Measurements from ENCODE around the gene GATA5.

GATA5 gene

GRCh38 chr20:62475027-62475771 lies 596 bp downstream of the GATA5 start:
- no peak overlapping the region for H3K4me3 ChIP-seq (ENCODE audit: low read depth in 1 of 5, low read length in 5 of 5)
- H3K9me3 ChIP-seq (ENCODE audit: control insufficient read depth in 5 of 5, low read length in 5 of 5), result peaks cover 0 to 3% (median 0%) of the 10 kb centered on the region in 5 donors
- H3K9ac ChIP-seq (ENCODE audit: low read length in 5 of 5), result no peak overlapping the region
- H3K27ac ChIP-seq (ENCODE audit: low read depth, low read length), result no peak overlapping the region
- peaks cover 0 to 13% (median 11%) of the 10 kb centered on the region in 5 donors for H3K4me1 ChIP-seq (ENCODE audit: control insufficient read depth in 5 of 5, insufficient read depth in 5 of 5, low read length in 5 of 5)
- H3K27me3 ChIP-seq (ENCODE audit: control insufficient read depth in 5 of 5, insufficient read depth in 4 of 5, low read length in 5 of 5), result peaks cover 46 to 84% (median 67%) of the 10 kb centered on the region in 5 donors
- H3K36me3 ChIP-seq (ENCODE audit: control insufficient read depth in 5 of 5, insufficient read depth in 5 of 5, low read length in 5 of 5), result no peaks in the 10 kb centered on the region

- Histone ChIP-seq H3K4me1 (ENCODE audit: control insufficient read depth in 5 of 5, insufficient read depth in 5 of 5, low read length in 5 of 5) (peaks cover 0 to 13% (median 11%) of the 10 kb centered on the region in 5 donors), H3K4me3 (ENCODE audit: low read depth in 1 of 5, low read length in 5 of 5) (no peak overlapping the region), H3K27me3 (ENCODE audit: control insufficient read depth in 5 of 5, insufficient read depth in 4 of 5, low read length in 5 of 5) (peaks cover 47 to 86% (median 69%) of the 10 kb centered on the region in 5 donors), H3K27ac (ENCODE audit: low read depth, low read length) (no peak overlapping the region), H3K9me3 (ENCODE audit: control insufficient read depth in 5 of 5, low read length in 5 of 5) (peaks cover 0 to 3% (median 0%) of the 10 kb centered on the region in 5 donors), H3K9ac (ENCODE audit: low read length in 5 of 5) (no peak overlapping the region), H3K36me3 (ENCODE audit: control insufficient read depth in 5 of 5, insufficient read depth in 5 of 5, low read length in 5 of 5) (no peaks in the 10 kb centered on the region)
Observed at GRCh38 chr20:62474604-62475026, 1.2 kb downstream of the GATA5 start.

- H3K27ac ChIP-seq (ENCODE audit: low read depth, low read length), result no peak overlapping the region
- peaks cover 0 to 13% (median 11%) of the 10 kb centered on the region in 5 donors for H3K4me1 ChIP-seq (ENCODE audit: control insufficient read depth in 5 of 5, insufficient read depth in 5 of 5, low read length in 5 of 5)
- no peak overlapping the region for H3K9ac ChIP-seq (ENCODE audit: low read length in 5 of 5)
- H3K9me3 ChIP-seq (ENCODE audit: control insufficient read depth in 5 of 5, low read length in 5 of 5), result no peaks in the 10 kb centered on the region
- H3K36me3 ChIP-seq (ENCODE audit: control insufficient read depth in 5 of 5, insufficient read depth in 5 of 5, low read length in 5 of 5), result no peaks in the 10 kb centered on the region
- H3K27me3 ChIP-seq (ENCODE audit: control insufficient read depth in 5 of 5, insufficient read depth in 4 of 5, low read length in 5 of 5), result peaks cover 45 to 86% (median 69%) of the 10 kb centered on the region in 5 donors
- no peak overlapping the region for H3K4me3 ChIP-seq (ENCODE audit: low read depth in 1 of 5, low read length in 5 of 5)
Observed at GRCh38 chr20:62473717-62474603, 1.8 kb downstream of the GATA5 start.

- H3K27me3 ChIP-seq (ENCODE audit: control insufficient read depth in 5 of 5, insufficient read depth in 4 of 5, low read length in 5 of 5), result peaks cover 43 to 86% (median 63%) of the 10 kb centered on the region in 5 donors
- no peaks in the 10 kb centered on the region for H3K9me3 ChIP-seq (ENCODE audit: control insufficient read depth in 5 of 5, low read length in 5 of 5)
- no peak overlapping the region for H3K27ac ChIP-seq (ENCODE audit: low read depth, low read length)
- no peak overlapping the region for H3K9ac ChIP-seq (ENCODE audit: low read length in 5 of 5)
- H3K4me3 ChIP-seq (ENCODE audit: low read depth in 1 of 5, low read length in 5 of 5), result no peak overlapping the region
- no peaks in the 10 kb centered on the region for H3K36me3 ChIP-seq (ENCODE audit: control insufficient read depth in 5 of 5, insufficient read depth in 5 of 5, low read length in 5 of 5)
- H3K4me1 ChIP-seq (ENCODE audit: control insufficient read depth in 5 of 5, insufficient read depth in 5 of 5, low read length in 5 of 5), result peaks cover 0 to 13% (median 11%) of the 10 kb centered on the region in 5 donors
Observed at GRCh38 chr20:62472941-62473585, 2.7 kb downstream of the GATA5 start.

GRCh38 chr20:62472138-62472940 lies 3.5 kb downstream of the GATA5 start:
- Histone ChIP-seq H3K27me3 (ENCODE audit: control insufficient read depth in 5 of 5, insufficient read depth in 4 of 5, low read length in 5 of 5) (peaks cover 37 to 84% (median 60%) of the 10 kb centered on the region in 5 donors), H3K36me3 (ENCODE audit: control insufficient read depth in 5 of 5, insufficient read depth in 5 of 5, low read length in 5 of 5) (no peaks in the 10 kb centered on the region), H3K27ac (ENCODE audit: low read depth, low read length) (no peak overlapping the region), H3K9ac (ENCODE audit: low read length in 5 of 5) (no peak overlapping the region), H3K9me3 (ENCODE audit: control insufficient read depth in 5 of 5, low read length in 5 of 5) (no peaks in the 10 kb centered on the region), H3K4me1 (ENCODE audit: control insufficient read depth in 5 of 5, insufficient read depth in 5 of 5, low read length in 5 of 5) (peaks cover 0 to 13% (median 11%) of the 10 kb centered on the region in 5 donors), H3K4me3 (ENCODE audit: low read depth in 1 of 5, low read length in 5 of 5) (no peak overlapping the region)

- peaks cover 0 to 3% (median 3%) of the 10 kb centered on the region in 5 donors for H3K4me1 ChIP-seq (ENCODE audit: control insufficient read depth in 5 of 5, insufficient read depth in 5 of 5, low read length in 5 of 5)
- H3K27me3 ChIP-seq (ENCODE audit: control insufficient read depth in 5 of 5, insufficient read depth in 4 of 5, low read length in 5 of 5), result peaks cover 37 to 85% (median 56%) of the 10 kb centered on the region in 5 donors
- no peak overlapping the region for H3K9ac ChIP-seq (ENCODE audit: low read length in 5 of 5)
- no peaks in the 10 kb centered on the region for H3K36me3 ChIP-seq (ENCODE audit: control insufficient read depth in 5 of 5, insufficient read depth in 5 of 5, low read length in 5 of 5)
- no peaks in the 10 kb centered on the region for H3K9me3 ChIP-seq (ENCODE audit: control insufficient read depth in 5 of 5, low read length in 5 of 5)
- no peak overlapping the region for H3K27ac ChIP-seq (ENCODE audit: low read depth, low read length)
- no peak overlapping the region for H3K4me3 ChIP-seq (ENCODE audit: low read depth in 1 of 5, low read length in 5 of 5)
Observed at GRCh38 chr20:62470459-62470858, 5.3 kb downstream of the GATA5 start.

GRCh38 chr20:62470001-62470400 lies 5.8 kb downstream of the GATA5 start:
- H3K9me3 ChIP-seq (ENCODE audit: control insufficient read depth in 5 of 5, low read length in 5 of 5), result no peaks in the 10 kb centered on the region

GRCh38 chr20:62469352-62469751 lies 6.4 kb downstream of the GATA5 start:
- Histone ChIP-seq H3K9me3 (ENCODE audit: control insufficient read depth in 5 of 5, low read length in 5 of 5) (no peaks in the 10 kb centered on the region), H3K36me3 (ENCODE audit: control insufficient read depth in 5 of 5, insufficient read depth in 5 of 5, low read length in 5 of 5) (no peaks in the 10 kb centered on the region), H3K4me1 (ENCODE audit: control insufficient read depth in 5 of 5, insufficient read depth in 5 of 5, low read length in 5 of 5) (no peaks in the 10 kb centered on the region), H3K27me3 (ENCODE audit: control insufficient read depth in 5 of 5, insufficient read depth in 4 of 5, low read length in 5 of 5) (peaks cover 29 to 76% (median 48%) of the 10 kb centered on the region in 5 donors), H3K27ac (ENCODE audit: low read depth, low read length) (no peak overlapping the region), H3K9ac (ENCODE audit: low read length in 5 of 5) (no peak overlapping the region), H3K4me3 (ENCODE audit: low read depth in 1 of 5, low read length in 5 of 5) (no peak overlapping the region)

More at GRCh38 chr20:62470001-62470400, 5.8 kb downstream of the GATA5 start:
- H3K27me3 ChIP-seq (ENCODE audit: control insufficient read depth in 5 of 5, insufficient read depth in 4 of 5, low read length in 5 of 5), result peaks cover 33 to 82% (median 52%) of the 10 kb centered on the region in 5 donors
- H3K27ac ChIP-seq (ENCODE audit: low read depth, low read length), result no peak overlapping the region
- H3K4me3 ChIP-seq (ENCODE audit: low read depth in 1 of 5, low read length in 5 of 5), result no peak overlapping the region
- H3K4me1 ChIP-seq (ENCODE audit: control insufficient read depth in 5 of 5, insufficient read depth in 5 of 5, low read length in 5 of 5), result no peaks in the 10 kb centered on the region
- H3K9ac ChIP-seq (ENCODE audit: low read length in 5 of 5), result no peak overlapping the region
- H3K36me3 ChIP-seq (ENCODE audit: control insufficient read depth in 5 of 5, insufficient read depth in 5 of 5, low read length in 5 of 5), result no peaks in the 10 kb centered on the region

GRCh38 chr20:62466806-62467537 lies 8.8 kb downstream of the GATA5 start:
- Histone ChIP-seq H3K4me1 (ENCODE audit: control insufficient read depth in 5 of 5, insufficient read depth in 5 of 5, low read length in 5 of 5) (no peaks in the 10 kb centered on the region), H3K9me3 (ENCODE audit: control insufficient read depth in 5 of 5, low read length in 5 of 5) (no peaks in the 10 kb centered on the region), H3K27me3 (ENCODE audit: control insufficient read depth in 5 of 5, insufficient read depth in 4 of 5, low read length in 5 of 5) (peaks cover 27 to 58% (median 28%) of the 10 kb centered on the region in 5 donors), H3K4me3 (ENCODE audit: low read depth in 1 of 5, low read length in 5 of 5) (no peak overlapping the region), H3K27ac (ENCODE audit: low read depth, low read length) (no peak overlapping the region), H3K9ac (ENCODE audit: low read length in 5 of 5) (no peak overlapping the region), H3K36me3 (ENCODE audit: control insufficient read depth in 5 of 5, insufficient read depth in 5 of 5, low read length in 5 of 5) (no peaks in the 10 kb centered on the region)

All from subcutaneous abdominal adipose tissue (tissue), 5 donors.